HEK293 (cell line): ENCODE data around the gene GRAMD1C.

Experiments used
- GLIS2 ChIP-seq: fragments of 450-650 bp; formaldehyde crosslinking; IDR thresholded peaks from 2 replicates; pipeline ENCODE4 v1.5.1; 2016; ENCODE audit warnings: missing biosample characterization, missing genetic modification characterization
- KLF1 ChIP-seq: fragments of 450-650 bp; formaldehyde crosslinking; IDR thresholded peaks from 2 replicates; pipeline ENCODE4 v1.5.1; 2016; ENCODE audit warnings: missing biosample characterization, missing genetic modification characterization
- MZF1 ChIP-seq: fragments of 450-650 bp; formaldehyde crosslinking; IDR thresholded peaks from 2 replicates; pipeline ENCODE4 v1.5.1; 2017; ENCODE audit warnings: missing biosample characterization, missing genetic modification characterization, borderline replicate concordance
- PBX3 ChIP-seq: sonication (generic); formaldehyde crosslinking; IDR thresholded peaks from 2 replicates; pipeline ENCODE4 v1.8.1; 2022; ENCODE audit warnings: mild to moderate bottlenecking, moderate library complexity, missing genetic modification reagents
- PRDM6 ChIP-seq: fragments of 450-650 bp; formaldehyde crosslinking; IDR thresholded peaks from 2 replicates; pipeline ENCODE4 v1.5.1; 2017; ENCODE audit warnings: missing biosample characterization, missing genetic modification characterization
- SALL2 ChIP-seq: fragments of 450-650 bp; formaldehyde crosslinking; IDR thresholded peaks from 2 replicates; pipeline ENCODE4 v1.5.0; 2017; ENCODE audit warnings: missing biosample characterization, mild to moderate bottlenecking, missing genetic modification characterization, borderline replicate concordance
- TCF7L2 ChIP-seq: IDR thresholded peaks from 2 replicates; pipeline ENCODE4 v1.6.1; 2011; ENCODE audit warnings: low read depth, mild to moderate bottlenecking, inconsistent platforms, low read length, moderate library complexity, borderline replicate concordance
- YY1 ChIP-seq: fragments of 450-650 bp; formaldehyde crosslinking; IDR thresholded peaks from 2 replicates; pipeline ENCODE4 v1.5.1; 2018; ENCODE audit warnings: missing biosample characterization, missing genetic modification characterization
- ZNF138 ChIP-seq: fragments of 450-650 bp; formaldehyde crosslinking; IDR thresholded peaks from 2 replicates; pipeline ENCODE4 v1.5.1; 2016; ENCODE audit warnings: missing biosample characterization, missing genetic modification characterization, borderline replicate concordance
- ZNF274 ChIP-seq, 2 experiments: fragments of 200-500 bp in 1 of 2; fragments of 450-650 bp in 1 of 2; sonication (Bioruptor generic) in 1 of 2; formaldehyde crosslinking in 1 of 2; IDR thresholded peaks; 2 replicates each; pipeline versions ENCODE4 v1.5.1 to v1.6.1; 2014 to 2016; ENCODE audit warnings: borderline replicate concordance in 1 of 2, inconsistent platforms in 1 of 2, low read length in 1 of 2, missing biosample characterization in 1 of 2, missing genetic modification characterization in 1 of 2
- ZNF423 ChIP-seq: fragments of 450-650 bp; formaldehyde crosslinking; IDR thresholded peaks from 2 replicates; pipeline ENCODE4 v1.5.1; 2016; ENCODE audit warnings: missing biosample characterization, missing genetic modification characterization
- TF ChIP-seq, protein P1 (sequence below): fragments of 450-650 bp; formaldehyde crosslinking; IDR thresholded peaks from 2 replicates; pipeline ENCODE4 v1.5.1; 2016; ENCODE audit warnings: missing biosample characterization, missing genetic modification characterization

- TF ChIP-seq, protein P1, sequence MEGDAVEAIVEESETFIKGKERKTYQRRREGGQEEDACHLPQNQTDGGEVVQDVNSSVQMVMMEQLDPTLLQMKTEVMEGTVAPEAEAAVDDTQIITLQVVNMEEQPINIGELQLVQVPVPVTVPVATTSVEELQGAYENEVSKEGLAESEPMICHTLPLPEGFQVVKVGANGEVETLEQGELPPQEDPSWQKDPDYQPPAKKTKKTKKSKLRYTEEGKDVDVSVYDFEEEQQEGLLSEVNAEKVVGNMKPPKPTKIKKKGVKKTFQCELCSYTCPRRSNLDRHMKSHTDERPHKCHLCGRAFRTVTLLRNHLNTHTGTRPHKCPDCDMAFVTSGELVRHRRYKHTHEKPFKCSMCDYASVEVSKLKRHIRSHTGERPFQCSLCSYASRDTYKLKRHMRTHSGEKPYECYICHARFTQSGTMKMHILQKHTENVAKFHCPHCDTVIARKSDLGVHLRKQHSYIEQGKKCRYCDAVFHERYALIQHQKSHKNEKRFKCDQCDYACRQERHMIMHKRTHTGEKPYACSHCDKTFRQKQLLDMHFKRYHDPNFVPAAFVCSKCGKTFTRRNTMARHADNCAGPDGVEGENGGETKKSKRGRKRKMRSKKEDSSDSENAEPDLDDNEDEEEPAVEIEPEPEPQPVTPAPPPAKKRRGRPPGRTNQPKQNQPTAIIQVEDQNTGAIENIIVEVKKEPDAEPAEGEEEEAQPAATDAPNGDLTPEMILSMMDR, result no peak
- TF ChIP-seq YY1 (tag by site-specific recombination) (no peak), PRDM6 (tag by site-specific recombination) (no peak), KLF1 (tag by site-specific recombination) (no peak), MZF1 (tag by site-specific recombination) (no peak), ZNF274 (IDR thresholded peaks at IDR 0.05; ENCODE audit: low read length) (no peak), ZNF274 (tag by site-specific recombination; IDR thresholded peaks at IDR 0.05; ENCODE audit: borderline replicate concordance) (no peak), GLIS2 (tag by site-specific recombination) (no peak), ZNF423 (no peak), ZNF138 (tag by site-specific recombination) (no peak), TCF7L2 (no peak), SALL2 (tag by site-specific recombination) (no peak), PBX3 (CRISPR knock-in tag) (no peak)
Observed at GRCh38 chr3:113890256-113890900, 51.8 kb downstream of the GRAMD1C start.
